Sigmoid colon (tissue), 4 donors: Measurements from ENCODE around the gene CSNK1A1.

ENCODE experiments used
- CTCF ChIP-seq, 4 experiments: fragments of 450-650 bp in 3 of 4; fragments of 200-600 bp in 1 of 4; IDR thresholded peaks; one replicate each; pipeline ENCODE4 v1.5.1; 2016 to 2019; ENCODE audit warnings: antibody characterized with exemption in 4 of 4, mild to moderate bottlenecking in 3 of 4, moderate library complexity in 2 of 4
- POLR2A ChIP-seq, 2 donors: fragments of 450-650 bp; IDR thresholded peaks; one replicate each; pipeline ENCODE4 v1.6.1; 2016; ENCODE audit warnings: antibody characterized with exemption in 2 of 2, mild to moderate bottlenecking in 2 of 2, moderate library complexity in 2 of 2
- POLR2AphosphoS5 ChIP-seq, 4 donors: sonication (generic); formaldehyde crosslinking; IDR thresholded peaks; one replicate each; pipeline ENCODE4 v1.6.1; 2017; ENCODE audit warnings: antibody characterized with exemption in 4 of 4

- TF ChIP-seq POLR2AphosphoS5 (IDR thresholded peaks at IDR 0.05) (no peak), CTCF (IDR thresholded peaks at IDR 0.05) (no peak), POLR2A (IDR thresholded peaks at IDR 0.05) (no peak)
Measured at GRCh38 chr5:149453618-149454415, 97.4 kb downstream of the CSNK1A1 start.
